Lung (tissue), 12 donors: ENCODE measurements around the gene PXDN. TPM values are rescaled to one million over a fixed set of nuclear protein-coding genes. Genes with fewer than 3 reads are reported as not detected.
"Not testable (repeated sequence)": the region's sequence is repeated elsewhere in the genome, so short reads cannot be mapped to it uniquely, and the experiment has no call there.

Source experiments
- ATAC-seq: fragments of 200-7000 bp; cut with Tn5 transposase; one replicate; pipeline ENCODE4 v1.9.1; 2020; ENCODE audit warnings: moderate number of reproducible peaks; ENCODE audit not compliant: insufficient read depth, low FRiP score
- DNase-seq, 3 donors: peaks; one replicate each; pipeline ENCODE4 v3.0.0-alpha.2; 2013 to 2017
- H3K27ac ChIP-seq, 2 donors: one replicate each; pipeline ENCODE4 v1.5.1; 2013; ENCODE audit warnings: mild to moderate bottlenecking in 2 of 2, moderate library complexity in 2 of 2, control low read depth in 1 of 2, inconsistent platforms in 1 of 2, low read depth in 1 of 2, low read length in 1 of 2
- H3K27me3 ChIP-seq, 3 donors: one replicate each; pipeline ENCODE4 v1.5.1; 2013; ENCODE audit warnings: low read length in 2 of 3; ENCODE audit not compliant: control insufficient read depth in 3 of 3, insufficient read depth in 3 of 3
- H3K36me3 ChIP-seq, 4 donors: one replicate each; pipeline ENCODE4 v1.5.1; 2013; ENCODE audit warnings: low read length in 4 of 4, mild to moderate bottlenecking in 1 of 4, moderate library complexity in 1 of 4; ENCODE audit not compliant: control insufficient read depth in 4 of 4, insufficient read depth in 4 of 4
- H3K4me1 ChIP-seq, 5 donors: one replicate each; pipeline ENCODE4 v1.5.1; 2013; ENCODE audit warnings: low read length in 5 of 5, mild to moderate bottlenecking in 2 of 5, moderate library complexity in 1 of 5; ENCODE audit not compliant: control insufficient read depth in 5 of 5, insufficient read depth in 5 of 5
- H3K4me3 ChIP-seq: one replicate; pipeline ENCODE4 v1.5.1; 2013; ENCODE audit warnings: mild to moderate bottlenecking, control low read depth, moderate library complexity
- H3K9ac ChIP-seq, 2 donors: one replicate each; pipeline ENCODE4 v1.5.1; 2013; ENCODE audit warnings: low read length in 2 of 2, control low read depth in 1 of 2; ENCODE audit not compliant: insufficient read depth in 1 of 2
- H3K9me3 ChIP-seq, 4 donors: one replicate each; pipeline ENCODE4 v1.5.1; 2013; ENCODE audit warnings: low read length in 3 of 4, mild to moderate bottlenecking in 1 of 4, moderate library complexity in 1 of 4; ENCODE audit not compliant: control insufficient read depth in 4 of 4, insufficient read depth in 3 of 4
- WGBS, 2 donors: extraction: QIAGEN DNeasy Blood & Tissue Kit; methylation state at CpG; one replicate each; pipeline ENCODE4 v1.1.7; 2013; 5-methylcytosine and 5-hydroxymethylcytosine counted together
- polyA plus RNA-seq, 2 donors: library from polyadenylated mRNA; stranded (reverse); fragments of 200-250 nt; gene quantifications; one replicate each; pipeline ENCODE4 v1.2.1, GENCODE V29; 2013
- total RNA-seq, 2 donors: library from RNA; depleted of rRNA in 1 of 2; stranded (reverse); fragments of >200 nt in 1 of 2; gene quantifications; one replicate each; pipeline ENCODE4 v1.2.1, GENCODE V29; 2014 to 2021
- TF ChIP-seq, protein P1 (sequence below): IDR thresholded peaks from 2 replicates; pipeline ENCODE4 v1.5.1; 2012; ENCODE audit warnings: mild to moderate bottlenecking; ENCODE audit errors: control extremely low read depth, extremely low read depth
- donor health status: control.
- donor health status: control.
- donor health status: Bipolar disorder and iron deficiency.
- donor health status: healthy.
- donor health status: DM: yes; HTN: yes; CAD: no.

PXDN gene
- total and polyA plus RNA-seq, 4 donors: 10.6 to 198 (median 45.1) TPM

DNA sequence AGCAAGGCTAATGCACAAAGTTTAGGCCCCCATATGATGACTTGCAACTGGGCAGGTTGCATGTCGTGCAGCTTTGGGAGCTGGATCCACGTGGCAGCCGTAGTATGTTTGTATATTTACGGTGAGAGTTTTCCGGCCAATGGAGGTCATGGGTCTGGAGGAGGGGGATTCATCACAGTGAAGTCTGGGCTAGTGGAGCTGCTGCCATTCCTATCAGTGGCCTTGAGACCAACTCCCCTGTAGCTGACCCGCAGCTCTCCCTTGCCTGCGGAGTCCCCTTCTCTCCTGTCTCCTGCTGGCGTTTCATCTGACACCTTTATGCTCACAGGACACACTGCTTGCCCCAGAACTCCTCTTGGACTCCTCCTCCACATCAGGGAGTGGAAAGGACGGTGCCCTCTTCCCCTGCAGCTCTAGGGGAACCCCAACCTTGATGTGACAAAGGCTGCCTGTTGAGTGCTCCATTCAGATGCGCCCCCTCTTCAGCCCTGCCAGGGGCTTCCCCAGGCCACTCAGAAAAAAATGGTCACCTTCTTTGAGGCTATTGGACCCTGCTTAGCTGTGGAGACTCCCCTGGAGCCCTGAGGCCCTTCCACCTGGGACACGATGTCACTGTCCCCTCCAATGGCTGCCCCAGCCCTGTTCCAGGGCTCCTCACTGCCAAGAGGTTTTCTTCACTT, 121.7 kb downstream of the PXDN start:
- no peak overlapping the region for H3K4me3 ChIP-seq
- peaks cover 0 to 4% (median 0%) of the 10 kb centered on the region in 4 donors for H3K9me3 ChIP-seq
- WGBS, 2 donors: 82 to 85% methylated on average over 11 of the region's 11 CpGs
- H3K4me1 ChIP-seq: peaks cover 0 to 12% (median 2%) of the 10 kb centered on the region in 5 donors
- ATAC-seq (no peak), DNase-seq (no peak)
- no peaks in the 10 kb centered on the region for H3K36me3 ChIP-seq
- no peak overlapping the region for H3K9ac ChIP-seq
- TF ChIP-seq, protein P1, sequence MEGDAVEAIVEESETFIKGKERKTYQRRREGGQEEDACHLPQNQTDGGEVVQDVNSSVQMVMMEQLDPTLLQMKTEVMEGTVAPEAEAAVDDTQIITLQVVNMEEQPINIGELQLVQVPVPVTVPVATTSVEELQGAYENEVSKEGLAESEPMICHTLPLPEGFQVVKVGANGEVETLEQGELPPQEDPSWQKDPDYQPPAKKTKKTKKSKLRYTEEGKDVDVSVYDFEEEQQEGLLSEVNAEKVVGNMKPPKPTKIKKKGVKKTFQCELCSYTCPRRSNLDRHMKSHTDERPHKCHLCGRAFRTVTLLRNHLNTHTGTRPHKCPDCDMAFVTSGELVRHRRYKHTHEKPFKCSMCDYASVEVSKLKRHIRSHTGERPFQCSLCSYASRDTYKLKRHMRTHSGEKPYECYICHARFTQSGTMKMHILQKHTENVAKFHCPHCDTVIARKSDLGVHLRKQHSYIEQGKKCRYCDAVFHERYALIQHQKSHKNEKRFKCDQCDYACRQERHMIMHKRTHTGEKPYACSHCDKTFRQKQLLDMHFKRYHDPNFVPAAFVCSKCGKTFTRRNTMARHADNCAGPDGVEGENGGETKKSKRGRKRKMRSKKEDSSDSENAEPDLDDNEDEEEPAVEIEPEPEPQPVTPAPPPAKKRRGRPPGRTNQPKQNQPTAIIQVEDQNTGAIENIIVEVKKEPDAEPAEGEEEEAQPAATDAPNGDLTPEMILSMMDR: no peak
- no peaks in the 10 kb centered on the region for H3K27me3 ChIP-seq
- no peak overlapping the region for H3K27ac ChIP-seq

DNA sequence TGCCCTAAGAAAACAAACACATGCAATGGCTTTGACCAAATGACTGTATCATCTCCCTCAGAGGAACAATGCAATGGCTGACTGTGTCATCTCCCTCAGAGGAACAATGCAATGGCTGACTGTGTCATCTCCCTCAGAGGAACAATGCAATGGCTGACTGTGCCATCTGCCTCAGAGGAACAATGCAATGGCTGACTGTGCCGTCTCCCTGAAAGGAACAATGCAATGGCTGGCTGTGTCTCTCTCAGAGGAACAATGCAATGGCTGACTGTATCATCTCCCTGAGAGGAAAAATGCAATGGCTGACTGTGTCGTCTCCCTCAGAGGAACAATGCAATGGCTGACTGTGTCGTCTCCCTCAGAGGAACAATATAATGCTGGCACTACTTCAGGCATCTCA, 122.3 kb downstream of the PXDN start:
- H3K36me3 ChIP-seq, H3K27ac ChIP-seq, DNase-seq, H3K27me3 ChIP-seq, H3K4me3 ChIP-seq, H3K4me1 ChIP-seq, H3K9me3 ChIP-seq, H3K9ac ChIP-seq, ATAC-seq: not testable (repeated sequence)
- WGBS, 2 donors: 68 to 70% methylated on average over 3 of the region's 3 CpGs

DNA sequence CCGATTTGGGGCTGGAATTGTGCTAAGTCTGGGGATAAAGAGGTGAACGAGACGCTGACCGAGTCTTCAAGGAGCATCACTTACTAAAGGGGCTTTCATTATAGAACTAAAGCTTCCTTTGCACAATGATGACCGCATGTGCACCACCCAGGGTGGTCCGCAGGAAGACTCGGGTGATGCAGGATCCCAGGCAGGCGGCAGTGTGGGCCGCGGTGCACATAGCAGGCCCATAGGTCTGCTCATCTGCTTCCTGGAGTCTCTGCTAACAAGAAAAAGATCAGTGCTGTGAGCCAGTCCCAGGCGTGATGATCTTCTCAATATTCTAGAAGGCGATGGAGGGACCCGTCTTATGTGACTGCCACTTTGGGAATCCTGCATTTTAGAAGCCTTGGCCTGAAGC, 122.8 kb downstream of the PXDN start:
- DNase-seq (no peak), ATAC-seq (no peak)
- Histone ChIP-seq H3K4me1 (peaks cover 0 to 7% (median 0%) of the 10 kb centered on the region in 5 donors), H3K9me3 (peaks cover 0 to 4% (median 0%) of the 10 kb centered on the region in 4 donors), H3K27ac (no peak overlapping the region), H3K27me3 (no peaks in the 10 kb centered on the region), H3K4me3 (no peak overlapping the region), H3K9ac (no peak overlapping the region), H3K36me3 (no peaks in the 10 kb centered on the region)
- TF ChIP-seq, protein P1: no peak
- 94 to 96% methylated on average over 13 of the region's 13 CpGs for WGBS, 2 donors

DNA sequence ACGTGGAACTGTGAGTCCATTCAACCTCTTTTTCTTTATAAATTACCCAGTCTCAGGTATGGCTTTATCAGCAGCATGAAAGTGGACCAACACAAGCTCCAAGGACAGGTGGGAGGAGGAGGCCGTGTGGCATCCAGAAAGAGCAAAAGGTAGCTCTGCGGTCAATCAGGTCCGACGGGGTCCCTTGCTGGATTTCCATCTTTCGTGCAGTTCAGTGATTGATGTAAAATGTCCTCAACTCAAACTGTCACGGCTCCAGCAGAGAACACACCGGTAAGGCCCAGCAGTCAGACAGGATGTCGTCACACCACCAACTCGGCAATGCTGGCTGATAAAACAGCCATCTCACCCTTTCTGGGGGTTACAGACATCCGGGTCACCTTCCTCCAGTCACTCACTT, 123.3 kb downstream of the PXDN start:
- Histone ChIP-seq H3K27ac (no peak overlapping the region), H3K4me1 (peaks cover 0 to 5% (median 0%) of the 10 kb centered on the region in 5 donors), H3K4me3 (no peak overlapping the region), H3K9ac (no peak overlapping the region), H3K36me3 (no peaks in the 10 kb centered on the region), H3K9me3 (peaks cover 0 to 4% (median 0%) of the 10 kb centered on the region in 4 donors), H3K27me3 (no peaks in the 10 kb centered on the region)
- TF ChIP-seq, protein P1: no peak
- ATAC-seq (no peak), DNase-seq (no peak)
- WGBS, 2 donors: 86 to 87% methylated on average over 11 of the region's 11 CpGs
